HUES48 (cell line): Measurements from ENCODE around the gene MYO18A.

Experiments
- H3K27ac ChIP-seq: one replicate; pipeline ENCODE4 v1.7.0; 2013; ENCODE audit warnings: low read depth, low read length, inconsistent platforms
- H3K27me3 ChIP-seq: 2 replicates; pipeline ENCODE4 v1.6.1; 2013; ENCODE audit warnings: mild to moderate bottlenecking, low read length; ENCODE audit not compliant: control insufficient read depth, insufficient read depth
- H3K36me3 ChIP-seq: 2 replicates; pipeline ENCODE4 v1.6.1; 2013; ENCODE audit warnings: low read length; ENCODE audit not compliant: control insufficient read depth, insufficient read depth
- H3K4me1 ChIP-seq: 2 replicates; pipeline ENCODE4 v1.6.1; 2013; ENCODE audit warnings: mild to moderate bottlenecking, low read length; ENCODE audit not compliant: control insufficient read depth, insufficient read depth
- H3K4me3 ChIP-seq: 2 replicates; pipeline ENCODE4 v1.5.1; 2013; ENCODE audit warnings: mild to moderate bottlenecking, low read depth, low read length
- H3K9ac ChIP-seq: 2 replicates; pipeline ENCODE4 v1.6.1; 2013; ENCODE audit warnings: mild to moderate bottlenecking, low read depth, low read length, moderate library complexity
- H3K9me3 ChIP-seq: 2 replicates; pipeline ENCODE4 v1.6.1; 2013; ENCODE audit warnings: low read length; ENCODE audit not compliant: control insufficient read depth, insufficient read depth

Gene MYO18A

DNA sequence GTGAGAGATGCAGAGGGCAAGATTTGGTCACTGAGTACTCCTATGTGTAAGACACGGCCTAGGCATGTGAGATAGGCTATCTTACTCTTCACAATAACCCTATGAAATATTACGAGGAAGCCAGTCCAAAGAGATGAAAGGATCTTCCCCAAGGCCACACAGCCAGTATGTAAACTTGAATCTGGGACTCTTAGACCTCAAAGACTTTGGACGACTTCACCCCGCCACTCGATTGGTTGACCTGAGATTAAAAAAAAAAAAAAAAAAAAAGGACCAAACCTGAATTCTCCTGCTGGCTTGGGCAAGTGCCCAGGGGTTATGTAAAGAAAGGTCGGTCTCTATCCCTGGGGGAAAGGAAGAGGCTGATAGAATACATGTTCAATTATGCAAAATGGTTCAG, 104.1 kb downstream of the MYO18A start:
- no peak overlapping the region for H3K9ac ChIP-seq
- H3K36me3 ChIP-seq: peaks cover 14% of the 10 kb centered on the region; the same call in 1 of the 2 replicates
- no peaks in the 10 kb centered on the region for H3K27me3 ChIP-seq
- no peak overlapping the region for H3K27ac ChIP-seq
- H3K9me3 ChIP-seq: no peaks in the 10 kb centered on the region
- H3K4me1 ChIP-seq: peaks cover 27% of the 10 kb centered on the region
- H3K4me3 ChIP-seq: no peak overlapping the region

- peaks cover 8% of the 10 kb centered on the region; the same call in 1 of the 2 replicates for H3K36me3 ChIP-seq
- no peaks in the 10 kb centered on the region for H3K27me3 ChIP-seq
- no peaks in the 10 kb centered on the region for H3K9me3 ChIP-seq
- H3K4me3 ChIP-seq: no peak overlapping the region
- H3K9ac ChIP-seq: no peak overlapping the region
- H3K27ac ChIP-seq: no peak overlapping the region
- peaks cover 37% of the 10 kb centered on the region for H3K4me1 ChIP-seq
Observed at GRCh38 chr17:29074488-29074887, 105.7 kb downstream of the MYO18A start.

DNA sequence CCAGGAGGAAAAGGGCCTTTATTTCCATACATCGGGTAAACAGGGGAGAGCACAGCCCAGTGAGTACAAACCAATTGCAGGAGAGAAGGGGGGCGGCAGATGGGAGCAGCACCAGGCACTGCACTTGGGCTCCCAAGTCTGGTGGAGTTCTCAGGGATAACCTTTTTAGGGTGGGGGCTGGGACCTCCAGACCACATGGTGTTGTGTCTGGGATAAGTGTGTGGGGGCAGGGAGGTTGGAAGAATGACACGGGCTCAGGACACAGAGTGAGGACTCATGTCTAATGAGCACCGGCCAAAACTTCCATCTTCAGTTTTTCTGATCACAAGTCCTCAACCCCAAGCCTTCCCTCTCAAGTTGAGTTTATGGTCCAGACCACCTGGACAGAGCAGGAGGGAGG, 106.7 kb downstream of the MYO18A start:
- Histone ChIP-seq H3K9ac (no peak overlapping the region), H3K27ac (no peak overlapping the region), H3K4me3 (no peak overlapping the region), H3K27me3 (no peaks in the 10 kb centered on the region), H3K4me1 (peaks cover 37% of the 10 kb centered on the region), H3K9me3 (no peaks in the 10 kb centered on the region), H3K36me3 (no peaks in the 10 kb centered on the region)

GRCh38 chr17:29073045-29073444, 107.2 kb downstream of the MYO18A start:
- Histone ChIP-seq H3K36me3 (no peaks in the 10 kb centered on the region), H3K9me3 (no peaks in the 10 kb centered on the region), H3K4me3 (no peak overlapping the region), H3K27ac (no peak overlapping the region), H3K4me1 (peaks cover 37% of the 10 kb centered on the region), H3K9ac (no peak overlapping the region), H3K27me3 (no peaks in the 10 kb centered on the region)

GRCh38 chr17:29071303-29071702, 108.9 kb downstream of the MYO18A start:
- H3K4me3 ChIP-seq: no peak overlapping the region
- H3K9ac ChIP-seq: no peak overlapping the region
- no peaks in the 10 kb centered on the region for H3K36me3 ChIP-seq
- H3K4me1 ChIP-seq: peaks cover 28% of the 10 kb centered on the region
- H3K9me3 ChIP-seq: no peaks in the 10 kb centered on the region
- H3K27ac ChIP-seq: no peak overlapping the region
- H3K27me3 ChIP-seq: no peaks in the 10 kb centered on the region

DNA sequence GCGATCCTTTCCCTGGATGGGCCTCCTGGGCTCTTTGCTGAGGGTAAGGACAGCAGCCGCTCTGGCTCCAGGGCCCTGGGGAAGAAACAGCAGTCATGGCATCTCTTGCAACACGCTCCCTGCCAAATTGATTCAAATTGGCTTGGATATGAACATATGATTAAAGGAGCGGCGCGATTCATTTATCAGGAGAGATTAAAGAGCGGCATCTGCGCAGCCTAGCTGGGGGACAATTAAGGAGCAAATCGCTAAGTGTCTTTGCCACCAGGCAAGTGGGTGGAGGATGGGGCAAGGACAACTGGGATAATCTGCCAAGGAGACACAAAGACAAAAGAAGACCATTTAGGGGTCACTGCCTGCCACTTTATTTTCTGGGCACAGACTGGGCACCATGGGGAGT, 109.4 kb downstream of the MYO18A start:
- no peak overlapping the region for H3K27ac ChIP-seq
- H3K4me1 ChIP-seq: peaks cover 26% of the 10 kb centered on the region
- H3K36me3 ChIP-seq: no peaks in the 10 kb centered on the region
- no peaks in the 10 kb centered on the region for H3K27me3 ChIP-seq
- H3K9me3 ChIP-seq: no peaks in the 10 kb centered on the region
- no peak overlapping the region for H3K9ac ChIP-seq
- no peak overlapping the region for H3K4me3 ChIP-seq

GRCh38 chr17:29070308-29070707, 109.9 kb downstream of the MYO18A start:
- H3K4me3 ChIP-seq: no peak overlapping the region
- peaks cover 24% of the 10 kb centered on the region for H3K4me1 ChIP-seq
- no peaks in the 10 kb centered on the region for H3K36me3 ChIP-seq
- H3K9ac ChIP-seq: no peak overlapping the region
- no peaks in the 10 kb centered on the region for H3K9me3 ChIP-seq
- no peak overlapping the region for H3K27ac ChIP-seq
- H3K27me3 ChIP-seq: no peaks in the 10 kb centered on the region

DNA sequence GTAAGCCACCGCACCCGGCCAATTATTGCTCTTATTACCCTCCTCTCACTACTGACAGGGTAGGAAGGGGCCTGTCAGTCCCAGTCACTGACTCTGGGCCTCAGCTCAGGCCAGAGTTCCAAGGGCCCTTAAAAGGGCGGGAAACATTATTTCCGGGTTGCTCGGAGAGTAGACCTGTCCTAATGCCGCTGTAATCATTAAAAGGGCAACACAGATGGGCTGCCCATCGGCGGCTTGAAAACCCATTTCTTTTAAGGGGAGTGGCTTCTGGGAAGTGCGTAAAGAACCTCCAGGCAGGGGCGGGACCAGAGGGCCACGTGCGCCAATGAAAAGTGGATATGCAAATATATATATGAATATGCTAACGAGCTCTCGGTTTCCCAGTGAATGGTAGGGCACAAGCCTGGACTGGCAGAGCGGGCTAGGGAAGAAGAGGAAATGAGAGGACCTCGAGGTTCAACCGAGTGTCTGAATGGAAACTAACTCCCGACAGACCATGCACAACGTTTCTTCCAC, 110.6 kb downstream of the MYO18A start:
- peaks cover 24% of the 10 kb centered on the region for H3K4me1 ChIP-seq
- no peaks in the 10 kb centered on the region for H3K36me3 ChIP-seq
- H3K4me3 ChIP-seq: no peak overlapping the region
- H3K9ac ChIP-seq: no peak overlapping the region
- no peak overlapping the region for H3K27ac ChIP-seq
- no peaks in the 10 kb centered on the region for H3K9me3 ChIP-seq
- H3K27me3 ChIP-seq: no peaks in the 10 kb centered on the region

DNA sequence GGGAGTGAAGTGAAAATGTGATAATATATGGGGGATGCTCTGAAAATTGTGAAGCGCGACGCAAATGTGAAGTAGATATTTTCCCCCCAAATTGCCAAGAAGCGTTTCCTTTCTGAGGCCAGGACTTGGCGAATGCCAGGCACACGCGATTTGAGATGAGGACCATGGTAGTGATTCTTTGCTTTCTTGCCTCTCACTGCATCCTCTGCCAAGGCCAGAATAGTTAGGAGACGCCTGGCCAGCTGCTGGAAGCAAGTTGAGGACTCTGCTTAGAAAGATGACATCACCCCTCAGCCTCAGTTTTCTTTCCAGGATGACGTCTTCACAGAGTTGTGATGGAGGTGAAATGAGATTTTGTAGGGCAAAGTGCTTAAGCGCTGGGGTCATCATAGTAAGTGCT, 111.4 kb downstream of the MYO18A start:
- Histone ChIP-seq H3K4me1 (peaks cover 23% of the 10 kb centered on the region), H3K27me3 (no peaks in the 10 kb centered on the region), H3K9me3 (no peaks in the 10 kb centered on the region), H3K36me3 (no peaks in the 10 kb centered on the region), H3K4me3 (no peak overlapping the region), H3K27ac (no peak overlapping the region), H3K9ac (no peak overlapping the region)

GRCh38 chr17:29066606-29067005, 113.6 kb downstream of the MYO18A start:
- no peaks in the 10 kb centered on the region for H3K27me3 ChIP-seq
- no peak overlapping the region for H3K9ac ChIP-seq
- no peaks in the 10 kb centered on the region for H3K9me3 ChIP-seq
- no peak overlapping the region for H3K27ac ChIP-seq
- peaks cover 31% of the 10 kb centered on the region for H3K4me1 ChIP-seq
- no peaks in the 10 kb centered on the region for H3K36me3 ChIP-seq
- no peak overlapping the region for H3K4me3 ChIP-seq

DNA sequence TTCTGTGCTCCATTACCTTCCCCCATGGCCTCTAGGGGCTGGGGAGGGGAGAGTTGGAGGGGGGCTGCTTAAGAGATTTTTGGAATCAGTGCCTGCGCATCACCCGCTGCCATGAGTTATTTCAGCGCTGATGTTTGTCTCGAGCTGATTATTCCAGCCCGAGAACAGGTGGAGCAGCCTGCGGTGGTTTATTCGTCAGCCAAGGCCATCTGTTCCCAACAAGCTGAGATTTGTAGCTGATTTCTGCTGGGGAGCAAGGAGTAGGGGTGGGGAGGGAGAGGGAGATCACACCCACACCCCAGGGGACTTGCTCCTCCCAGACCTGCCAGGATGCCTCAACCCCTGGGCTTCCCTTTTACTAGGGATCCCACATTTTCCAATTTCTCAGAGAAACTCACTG, 114.2 kb downstream of the MYO18A start:
- Histone ChIP-seq H3K9me3 (no peaks in the 10 kb centered on the region), H3K4me1 (peaks cover 37% of the 10 kb centered on the region)

GRCh38 chr17:29063992-29064391, 116.2 kb downstream of the MYO18A start:
- H3K27me3 ChIP-seq: no peaks in the 10 kb centered on the region
- no peak overlapping the region for H3K4me3 ChIP-seq
- H3K9me3 ChIP-seq: no peaks in the 10 kb centered on the region
- H3K4me1 ChIP-seq: peaks cover 37% of the 10 kb centered on the region
- H3K9ac ChIP-seq: no peak overlapping the region
- H3K27ac ChIP-seq: no peak overlapping the region
- H3K36me3 ChIP-seq: no peaks in the 10 kb centered on the region

More for the DNA sequence above, 114.2 kb downstream of the MYO18A start:
- H3K27me3 ChIP-seq: no peaks in the 10 kb centered on the region
- no peak overlapping the region for H3K9ac ChIP-seq
- no peaks in the 10 kb centered on the region for H3K36me3 ChIP-seq
- H3K4me3 ChIP-seq: no peak overlapping the region
- no peak overlapping the region for H3K27ac ChIP-seq
